Measurements from ENCODE around the gene ARFGEF3.

DNA sequence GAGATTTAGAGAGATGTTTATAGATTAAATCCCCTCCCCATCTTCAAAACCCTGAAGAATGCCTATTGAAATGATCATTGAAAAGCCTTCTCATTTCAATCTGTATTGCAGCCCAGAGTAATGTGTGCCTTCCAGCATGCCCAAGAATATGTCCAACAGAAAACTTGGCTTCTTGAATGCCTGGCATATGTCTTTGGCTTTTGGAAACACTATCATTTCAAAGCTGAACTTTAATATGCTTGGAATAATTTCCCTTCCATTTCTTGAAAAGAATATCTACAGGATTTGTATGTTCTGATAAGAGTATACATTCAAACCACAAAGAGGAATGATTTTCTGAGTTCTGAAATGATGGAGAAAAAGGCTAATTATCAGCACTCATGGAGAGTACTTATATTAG is 68.5 kb downstream of the ARFGEF3 start:
- no peak for TF ChIP-seq CTCF (IDR thresholded peaks at IDR 0.05)
- no peak for TF ChIP-seq EZH2 (IDR thresholded peaks at IDR 0.05)
